Epithelial cell of prostate (primary cell): Measurements from ENCODE around the gene TENM4.

Experiments
- DNase-seq: peaks from one replicate; pipeline ENCODE4 v3.0.0-alpha.2; 2011; ENCODE audit warnings: low read depth, low spot score
- H3K27ac ChIP-seq: fragments of 450-650 bp; 2 replicates; pipeline ENCODE4 v1.5.1; 2017; ENCODE audit warnings: mild to moderate bottlenecking

The TENM4 gene

DNA sequence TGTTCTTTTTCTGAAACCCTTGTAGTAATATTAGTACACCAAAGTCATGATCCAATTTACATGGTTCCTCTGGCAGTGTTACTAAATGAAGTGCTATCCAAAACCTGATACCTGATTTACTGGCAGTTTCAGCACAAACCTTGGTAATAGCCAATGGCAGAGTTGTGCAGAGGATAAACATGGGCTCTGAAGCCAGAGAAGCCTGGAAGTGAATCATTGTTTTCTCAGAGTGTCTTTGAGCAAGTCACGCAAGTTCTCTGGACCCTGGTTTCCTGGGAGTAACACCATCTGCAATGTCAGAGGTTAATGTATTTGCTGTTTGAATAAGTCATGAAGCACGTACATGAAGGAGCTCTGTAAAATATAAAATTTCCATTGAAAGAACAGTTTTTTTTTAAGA, 643.9 kb downstream of the TENM4 start:
- peak overlapping the region; percentile 68 for H3K27ac ChIP-seq
- DNase-seq, result peak; percentile 64

DNA sequence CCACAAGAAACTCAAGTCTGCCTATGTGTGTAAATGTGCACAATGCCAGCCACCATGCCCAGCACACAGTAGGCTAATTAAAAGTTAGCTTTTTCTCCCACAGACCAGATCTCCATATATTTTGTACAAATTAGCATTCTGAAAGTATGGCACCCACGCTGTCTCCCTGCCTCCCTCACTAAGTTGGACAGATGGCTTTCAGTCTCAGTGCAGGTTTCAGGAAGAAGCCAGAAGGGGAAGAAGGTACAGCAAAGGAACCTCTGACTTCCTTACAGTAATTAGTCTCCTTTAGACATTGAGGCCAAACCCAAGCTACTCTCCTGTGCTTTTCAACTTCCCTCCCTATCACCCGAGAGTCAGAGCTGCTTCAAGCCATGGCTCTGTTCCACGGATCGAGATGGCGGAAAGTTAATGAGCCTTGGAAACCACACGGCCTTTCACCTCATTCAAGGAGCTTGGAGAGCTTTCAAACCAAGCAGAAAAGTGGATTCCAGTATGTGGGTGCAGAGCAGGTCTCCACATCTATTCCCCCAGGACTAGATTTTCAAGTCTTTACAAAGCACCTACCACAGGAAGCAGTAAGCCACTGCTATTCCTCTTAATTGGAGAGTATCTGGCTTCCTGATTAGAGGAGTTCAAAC, 645.1 kb downstream of the TENM4 start:
- no peak for DNase-seq

DNA sequence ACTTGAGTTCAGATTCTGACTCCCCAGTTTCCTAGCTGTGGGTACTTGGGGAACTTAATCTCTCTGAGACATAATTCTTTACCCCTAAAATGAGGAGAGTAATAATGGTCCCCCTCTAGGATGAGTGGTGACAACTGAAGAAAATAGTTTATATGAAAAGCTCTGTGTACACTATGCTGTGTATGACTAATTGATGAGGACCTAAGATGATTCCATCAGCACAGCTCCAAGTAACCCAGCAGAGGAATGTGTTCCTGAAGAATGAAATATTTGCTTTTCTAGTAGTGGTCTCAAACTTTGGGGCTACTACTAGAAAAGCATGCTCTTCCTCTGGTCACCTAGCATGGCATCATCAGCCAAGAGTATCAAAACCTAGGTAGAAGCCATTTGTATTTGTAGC, 648.9 kb downstream of the TENM4 start:
- DNase-seq, result no peak
- H3K27ac ChIP-seq, result no peak overlapping the region

More for the DNA sequence above, 645.1 kb downstream of the TENM4 start:
- peak overlapping the region; percentile 68 for H3K27ac ChIP-seq

DNA sequence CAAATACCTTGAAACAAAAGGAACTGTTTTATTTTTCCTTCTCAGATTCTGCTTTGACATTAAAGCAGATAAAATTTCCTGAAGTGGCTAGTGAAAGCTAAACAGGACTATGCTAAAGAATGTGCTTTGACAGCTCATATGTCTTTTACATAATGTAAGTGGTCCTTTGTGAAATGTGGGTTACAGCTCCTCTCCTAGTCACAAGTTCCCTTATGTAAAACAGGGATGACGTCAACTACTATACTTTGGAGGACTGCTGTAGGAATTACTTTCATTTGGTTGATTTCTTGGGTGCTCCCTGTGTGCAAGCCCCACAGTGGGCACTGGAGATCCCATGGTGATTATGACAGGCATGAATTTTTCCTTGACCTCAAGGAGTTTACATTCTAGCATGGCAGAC, 649.6 kb downstream of the TENM4 start:
- no peak for DNase-seq
- no peak overlapping the region for H3K27ac ChIP-seq

DNA sequence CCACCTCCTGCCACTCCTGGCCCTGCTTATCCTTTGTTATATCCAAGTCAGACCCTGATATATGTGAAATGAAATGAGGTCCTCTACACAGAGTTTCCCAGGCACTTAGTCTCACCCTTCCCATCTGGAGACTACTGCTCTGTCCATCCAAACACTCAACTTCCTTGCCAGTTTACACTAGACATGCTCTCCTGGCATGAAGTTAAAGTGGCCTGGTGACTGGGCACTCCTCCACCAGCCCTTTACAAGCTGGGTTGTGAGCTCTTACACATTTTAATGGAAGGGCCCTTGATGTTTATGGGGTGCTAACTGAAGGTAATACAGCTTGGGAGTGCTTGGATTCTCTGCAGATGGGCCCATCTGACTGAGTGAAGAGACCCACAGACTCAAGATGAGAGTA, 650.0 kb downstream of the TENM4 start:
- H3K27ac ChIP-seq, result no peak overlapping the region

DNA sequence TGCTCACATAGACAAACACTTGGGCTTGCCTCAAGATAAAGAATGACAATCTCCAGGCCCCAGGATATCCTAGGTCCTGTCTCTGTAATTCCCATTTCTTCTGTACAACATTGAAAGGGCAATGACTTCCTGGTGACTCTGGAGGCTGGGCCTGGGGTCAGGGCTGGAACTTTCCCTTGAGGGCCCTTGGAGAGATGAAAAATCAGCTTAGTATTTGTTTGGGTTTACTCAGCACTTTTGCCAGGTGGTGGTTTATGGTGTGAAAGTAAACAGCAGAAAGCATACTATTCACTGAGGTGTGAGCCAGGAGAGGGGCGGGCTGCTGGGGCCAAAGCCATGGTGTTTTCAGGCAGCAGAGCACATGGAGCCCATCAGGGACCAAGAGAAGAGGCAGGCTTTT, 651.5 kb downstream of the TENM4 start:
- DNase-seq, result no peak
- H3K27ac ChIP-seq, result no peak overlapping the region

More for the DNA sequence above, 650.0 kb downstream of the TENM4 start:
- DNase-seq, result no peak

DNA sequence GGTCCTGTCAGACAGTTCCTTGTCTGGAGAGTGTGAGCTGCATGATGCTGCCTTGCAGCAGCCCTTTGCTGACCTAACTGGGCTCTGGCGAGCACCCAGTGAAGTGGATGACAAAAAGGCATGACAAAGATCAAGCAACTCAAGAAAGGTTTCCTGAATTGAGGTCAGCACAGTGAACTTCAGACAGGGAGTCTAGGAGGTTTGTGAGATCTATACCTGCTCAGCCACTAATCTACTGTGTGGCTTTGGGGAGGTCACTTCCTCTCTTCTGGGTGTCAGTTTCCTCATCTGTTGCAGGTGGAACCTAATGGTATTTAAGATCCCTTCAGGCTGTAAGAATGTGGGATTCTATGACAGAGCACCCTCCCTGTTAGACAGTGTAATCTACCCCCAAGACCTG, 652.3 kb downstream of the TENM4 start:
- DNase-seq, result no peak
- H3K27ac ChIP-seq, result no peak overlapping the region

DNA sequence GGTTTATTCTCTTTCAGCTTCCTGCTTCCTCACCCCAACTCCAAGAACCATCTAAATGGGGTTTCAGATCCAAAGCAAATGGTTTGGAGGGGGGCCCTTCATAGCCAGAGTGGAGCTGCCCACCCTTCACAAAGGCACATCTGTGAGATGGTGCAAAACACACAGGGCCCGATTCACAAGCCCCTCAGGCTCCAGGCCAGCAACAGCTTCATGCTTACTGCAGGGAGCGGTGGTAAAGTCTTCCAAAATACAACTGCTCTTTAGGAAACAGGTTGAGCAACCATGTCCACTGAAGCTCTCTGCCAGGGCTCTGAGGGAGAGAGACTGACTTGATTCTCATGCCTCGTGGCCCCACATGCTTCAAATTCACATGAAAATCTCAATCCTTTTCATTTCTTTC, 653.1 kb downstream of the TENM4 start:
- no peak for DNase-seq
- no peak overlapping the region for H3K27ac ChIP-seq

DNA sequence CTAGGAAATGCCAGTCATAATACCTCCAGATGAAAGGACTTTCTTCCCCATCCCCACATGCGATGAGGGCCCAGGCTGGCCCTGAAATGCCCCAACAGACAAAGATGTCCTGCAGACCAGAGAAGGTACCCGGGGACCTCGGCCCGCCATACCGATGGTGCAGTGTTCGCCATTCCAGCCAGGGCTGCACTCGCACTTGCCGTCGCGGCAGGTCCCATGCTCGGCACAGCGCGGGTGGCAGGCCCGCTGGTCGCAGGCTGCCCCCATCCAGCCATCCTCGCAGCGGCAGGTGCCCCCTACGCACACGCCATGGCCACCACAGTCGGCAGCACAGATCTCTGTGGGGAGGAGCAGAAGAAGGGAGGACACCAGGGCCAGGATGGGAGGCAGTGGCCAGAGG, 654.1 kb downstream of the TENM4 start:
- no peak for DNase-seq
- no peak overlapping the region for H3K27ac ChIP-seq

DNA sequence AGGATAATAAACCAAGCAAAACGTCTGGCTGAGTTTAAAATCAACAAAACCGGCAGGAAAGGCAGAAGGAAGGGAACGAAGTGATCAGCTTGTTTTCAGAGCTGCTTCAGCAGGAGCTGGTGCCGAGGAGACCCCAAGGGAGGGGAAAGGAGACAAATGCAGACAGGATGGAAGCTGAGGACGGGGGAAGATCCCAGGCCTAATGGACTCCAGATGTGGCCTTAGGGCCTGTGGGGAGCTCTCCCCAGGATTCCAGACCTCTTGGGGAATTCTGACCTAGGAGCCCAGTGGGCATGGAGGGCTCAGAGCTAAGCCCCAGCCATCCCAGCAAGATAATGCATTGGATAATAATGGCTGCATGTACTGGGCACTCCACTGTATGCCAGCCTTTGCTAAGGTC, 654.7 kb downstream of the TENM4 start:
- no peak overlapping the region for H3K27ac ChIP-seq

DNA sequence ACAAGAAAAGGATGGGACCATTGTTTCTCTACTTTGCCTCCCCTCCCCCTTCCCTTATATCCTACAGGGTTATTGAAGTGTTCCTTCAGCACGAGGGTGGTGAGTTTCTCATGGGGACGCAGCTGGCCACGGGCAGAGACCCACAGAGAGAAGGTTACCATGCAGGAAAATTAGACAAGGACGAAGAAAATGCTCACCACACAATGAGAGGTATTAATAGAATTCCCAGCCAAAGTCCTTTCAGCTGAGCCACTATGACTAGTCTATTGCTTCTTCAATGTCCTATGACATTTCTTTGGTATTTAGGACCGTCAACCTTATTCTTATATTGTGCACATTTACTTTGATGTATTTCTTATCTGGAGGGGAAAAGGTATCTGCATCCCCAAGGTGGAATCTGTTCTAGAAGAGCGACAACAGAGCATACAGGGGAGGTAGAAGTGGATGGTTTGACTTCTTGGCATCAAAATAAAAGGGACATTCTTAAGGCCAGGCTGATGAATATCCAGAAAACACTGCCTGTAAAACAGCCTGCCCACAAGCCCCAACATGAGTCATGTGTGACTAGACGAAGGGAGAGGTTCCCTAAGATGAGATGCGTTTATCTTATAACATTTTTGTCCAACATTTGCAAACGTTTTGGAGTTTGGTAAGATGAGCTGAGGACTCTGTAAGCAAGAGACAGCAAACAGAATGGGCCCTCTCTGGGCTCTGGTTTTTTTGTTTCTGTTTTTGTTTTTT, 656.3 kb downstream of the TENM4 start:
- DNase-seq, result no peak
- no peak overlapping the region for H3K27ac ChIP-seq

More for the DNA sequence above, 654.7 kb downstream of the TENM4 start:
- no peak for DNase-seq

DNA sequence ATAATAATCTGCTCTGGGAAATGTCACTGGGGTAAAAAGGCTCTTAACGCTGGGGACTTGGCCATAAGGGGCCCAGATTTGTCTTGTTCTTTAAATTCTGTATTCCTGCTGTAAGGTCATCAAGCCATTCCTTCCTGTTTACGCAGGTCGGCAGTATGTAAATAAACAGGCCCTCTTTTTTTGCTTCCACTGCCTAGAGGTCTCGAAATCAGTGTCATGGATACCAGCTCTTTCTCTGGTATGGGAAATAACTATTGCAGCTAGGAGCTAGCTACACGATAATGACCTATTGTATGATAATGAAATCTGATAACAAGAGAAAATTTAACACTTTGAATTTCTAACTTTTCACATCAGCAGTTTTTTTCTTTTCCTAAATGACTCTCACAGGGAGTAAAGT, 657.0 kb downstream of the TENM4 start:
- no peak overlapping the region for H3K27ac ChIP-seq
- no peak for DNase-seq

DNA sequence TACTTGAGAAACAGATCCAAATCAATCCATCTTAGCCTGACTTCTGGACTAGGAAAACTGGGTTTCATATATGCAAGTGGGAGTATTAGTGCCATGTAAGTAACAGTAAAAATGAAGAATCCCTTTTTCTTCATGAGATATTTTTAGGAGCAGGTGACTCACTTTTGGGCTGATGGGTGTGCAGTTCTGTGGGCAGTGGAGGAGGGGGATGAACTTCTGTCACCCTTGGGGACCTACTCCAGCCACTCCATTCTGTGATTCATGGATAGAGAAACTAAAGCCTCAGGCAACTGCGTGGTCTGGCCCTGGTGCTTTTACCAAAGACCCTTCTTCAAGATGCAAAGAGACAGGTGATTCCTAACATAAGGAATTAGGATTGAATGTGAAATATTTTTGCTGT, 657.5 kb downstream of the TENM4 start:
- no peak overlapping the region for H3K27ac ChIP-seq
- no peak for DNase-seq

DNA sequence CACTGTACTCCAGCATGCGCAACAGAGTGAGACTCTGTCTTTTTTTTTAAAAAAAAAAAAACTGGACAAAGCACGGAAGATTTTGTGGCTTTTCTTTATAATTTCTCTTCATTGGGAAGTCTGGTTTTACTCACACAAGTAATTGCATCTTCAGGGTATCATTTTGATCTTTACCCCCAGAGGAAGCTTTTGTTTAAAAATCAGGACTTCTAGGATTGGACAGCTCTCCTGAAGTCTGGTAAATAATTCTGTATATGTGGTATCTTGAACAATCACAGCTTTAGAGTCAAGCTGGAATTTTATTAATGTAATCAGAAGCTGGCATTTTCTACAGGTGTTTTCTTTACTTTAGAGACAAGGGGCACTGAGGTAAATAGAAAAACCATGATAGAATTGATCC, 658.1 kb downstream of the TENM4 start:
- H3K27ac ChIP-seq, result no peak overlapping the region
- DNase-seq, result no peak

DNA sequence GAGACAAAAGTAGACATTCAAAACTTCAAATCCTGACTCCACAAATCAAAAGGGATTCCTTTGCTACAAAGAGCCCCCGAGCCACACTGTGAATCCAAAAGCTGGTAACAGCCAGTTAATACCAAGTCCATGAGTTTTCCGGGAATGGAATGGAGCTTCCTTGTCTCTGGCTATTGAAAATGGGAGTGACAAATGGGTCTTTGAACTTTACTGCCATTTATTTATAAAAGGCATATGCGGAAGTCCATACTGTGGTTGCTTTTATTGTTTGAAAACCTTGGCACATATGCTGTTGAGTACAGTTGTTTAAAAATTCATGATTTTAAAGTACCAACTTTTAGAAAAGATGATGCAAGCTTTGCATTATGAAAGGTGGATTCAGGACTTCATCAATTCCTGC, 659.9 kb downstream of the TENM4 start:
- no peak overlapping the region for H3K27ac ChIP-seq

DNA sequence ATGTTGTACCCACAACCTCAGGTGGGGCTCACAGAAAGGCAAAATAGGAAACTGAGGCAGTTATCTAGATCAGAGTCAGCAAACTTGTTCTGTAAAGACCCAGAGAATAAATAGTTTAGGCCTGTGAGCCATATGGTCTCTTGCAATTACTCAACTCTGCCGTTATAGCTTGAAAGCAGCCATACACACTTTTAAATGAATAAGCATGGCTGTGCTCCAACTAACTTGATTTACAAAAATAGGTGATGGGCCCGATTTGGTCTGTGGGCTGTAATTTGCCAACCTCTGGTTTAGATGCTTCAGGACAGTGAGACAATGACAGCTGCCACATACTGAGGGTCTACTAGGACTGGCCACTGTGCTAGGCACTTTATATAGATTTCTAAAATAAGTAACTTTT, 667.3 kb downstream of the TENM4 start:
- no peak overlapping the region for H3K27ac ChIP-seq
- no peak for DNase-seq

More for the DNA sequence above, 659.9 kb downstream of the TENM4 start:
- DNase-seq, result no peak

DNA sequence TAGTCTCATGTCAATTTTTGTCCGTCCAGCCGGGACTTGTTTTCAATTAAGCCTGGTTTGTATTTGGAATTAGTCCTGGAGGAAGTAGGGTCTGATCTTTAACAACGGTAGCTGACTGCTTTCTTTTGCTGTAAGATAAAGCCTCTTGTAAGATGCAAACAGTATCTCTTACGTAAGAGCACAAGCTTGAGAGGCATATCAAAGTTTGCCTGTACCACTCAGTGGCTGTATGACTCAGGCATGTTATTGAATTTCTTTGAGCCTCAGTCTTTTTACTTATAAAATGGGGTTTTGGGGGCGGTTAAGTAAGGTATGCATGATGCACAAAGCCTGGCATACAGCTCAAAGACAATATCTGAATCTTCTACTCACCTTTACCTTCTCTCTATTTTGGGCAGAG, 667.8 kb downstream of the TENM4 start:
- DNase-seq, result no peak
- H3K27ac ChIP-seq, result no peak overlapping the region

DNA sequence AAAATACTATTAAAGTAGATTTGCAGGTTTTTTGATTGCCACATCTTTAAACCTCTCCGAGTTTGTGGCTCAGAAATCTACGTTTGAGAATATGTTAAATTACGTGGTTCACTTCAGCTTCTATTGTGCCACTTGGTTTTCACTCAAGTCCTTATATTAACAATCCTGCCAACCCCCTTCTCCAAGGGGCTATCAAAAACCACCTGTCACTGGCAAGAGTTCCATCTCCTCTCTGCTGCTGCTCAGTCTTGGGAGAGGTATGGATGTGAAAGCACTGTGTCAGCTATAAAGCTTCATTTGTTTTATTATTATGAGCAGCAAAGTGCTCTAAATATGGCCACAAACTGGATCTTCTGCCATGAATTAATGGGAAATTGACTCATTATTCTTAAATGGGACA, 668.6 kb downstream of the TENM4 start:
- DNase-seq, result no peak
- no peak overlapping the region for H3K27ac ChIP-seq

DNA sequence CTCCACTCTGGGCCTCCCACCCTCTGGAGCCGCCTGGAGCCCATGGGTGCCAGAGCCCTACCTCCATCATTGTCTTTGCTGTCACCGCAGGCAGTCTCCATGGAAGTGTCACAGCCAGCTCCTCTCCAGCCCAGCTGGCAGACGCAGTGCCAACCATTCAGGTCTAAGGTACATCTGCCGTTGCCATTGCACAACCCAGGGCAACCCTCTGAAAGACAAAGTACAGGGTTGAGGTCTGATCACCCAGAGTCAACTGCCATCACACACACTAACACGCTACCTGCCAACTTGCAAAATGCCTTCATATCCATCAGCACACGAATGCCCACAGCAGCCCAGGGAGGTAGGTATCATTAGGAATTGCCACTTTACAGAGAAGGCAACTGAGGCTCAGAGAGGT, 669.9 kb downstream of the TENM4 start:
- no peak overlapping the region for H3K27ac ChIP-seq
- DNase-seq, result no peak

DNA sequence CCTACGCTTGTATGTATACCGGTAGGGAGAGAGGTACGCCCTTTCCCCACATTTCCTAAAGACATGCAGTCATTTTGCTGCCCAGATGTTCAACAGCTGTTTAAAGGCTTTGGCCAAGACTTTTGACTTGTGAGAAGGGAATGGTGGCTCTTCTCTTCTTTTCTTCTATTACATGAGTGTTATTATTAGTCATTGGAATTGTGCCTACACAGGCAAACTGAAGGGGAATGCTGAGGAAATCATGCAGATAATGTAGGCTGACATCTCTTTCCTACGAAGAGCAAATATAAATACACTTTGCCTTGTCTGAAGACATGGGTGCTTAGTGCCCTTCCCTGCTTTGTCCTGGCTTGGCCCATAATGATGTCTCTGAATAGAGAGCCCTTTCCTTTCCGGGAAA, 671.9 kb downstream of the TENM4 start:
- DNase-seq, result no peak
- H3K27ac ChIP-seq, result no peak overlapping the region

DNA sequence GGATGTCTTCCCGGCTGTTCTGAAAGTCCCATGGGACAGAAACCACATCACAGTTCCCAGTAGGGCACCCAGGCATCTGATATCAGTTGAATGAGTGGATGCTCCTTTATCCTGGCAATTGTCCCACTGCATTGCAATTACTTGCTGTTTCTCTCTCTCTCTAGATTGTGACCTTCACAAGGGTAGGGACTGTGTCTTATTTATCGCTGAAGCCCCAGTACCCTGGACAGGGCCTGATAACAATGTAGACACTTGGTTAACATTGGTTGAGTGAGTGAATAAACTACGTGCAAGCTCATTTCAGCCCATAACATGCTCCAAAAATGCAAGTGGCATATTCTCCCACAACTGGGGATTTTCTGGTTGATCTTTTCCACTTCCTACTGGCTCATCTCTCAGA, 672.5 kb downstream of the TENM4 start:
- no peak for DNase-seq

More for the DNA sequence above, 672.5 kb downstream of the TENM4 start:
- H3K27ac ChIP-seq, result no peak overlapping the region
